ENCODE measurements around the gene UBD.

The UBD gene

GRCh38 chr6:29559524-29560287 is at the start of gene UBD:
Gene UBD (minus strand): TSS chr6:29559732. CDS start chr6:29559701, 31 bp downstream.
- H3K4me3 ChIP-seq (ENCODE audit: low read depth, low read length) = no peak within 1 kb of the TSS
- TF ChIP-seq CTCF (IDR thresholded peaks at IDR 0.05; ENCODE audit: low read depth, low read length) = no peak

GRCh38 chr6:29608131-29608530 is 48.6 kb upstream of the UBD start:
- no peak overlapping the region for H3K4me3 ChIP-seq (ENCODE audit: low read depth, low read length)
- TF ChIP-seq CTCF (IDR thresholded peaks at IDR 0.05; ENCODE audit: low read depth, low read length) = no peak

- no peak for TF ChIP-seq CTCF (IDR thresholded peaks at IDR 0.05; ENCODE audit: low read depth, low read length)
- H3K4me3 ChIP-seq (ENCODE audit: low read depth, low read length) = no peak overlapping the region
Observed at GRCh38 chr6:29603930-29604329, 44.4 kb upstream of the UBD start.

- H3K4me3 ChIP-seq (ENCODE audit: low read depth, low read length) = no peak overlapping the region
- no peak for TF ChIP-seq CTCF (IDR thresholded peaks at IDR 0.05; ENCODE audit: low read depth, low read length)
Observed at GRCh38 chr6:29603456-29603855, 43.9 kb upstream of the UBD start.

- 0 out of 2 replicates have a peak, but pooled peaks have one; percentile 8 for TF ChIP-seq CTCF (IDR thresholded peaks at IDR 0.05; ENCODE audit: low read depth, low read length)
- no peak overlapping the region for H3K4me3 ChIP-seq (ENCODE audit: low read depth, low read length)
Observed at GRCh38 chr6:29602564-29603361, 43.2 kb upstream of the UBD start.

- H3K4me3 ChIP-seq (ENCODE audit: low read depth, low read length) = no peak overlapping the region
- no peak for TF ChIP-seq CTCF (IDR thresholded peaks at IDR 0.05; ENCODE audit: low read depth, low read length)
Observed at GRCh38 chr6:29598172-29598747, 38.7 kb upstream of the UBD start.

GRCh38 chr6:29597184-29597583 is 37.7 kb upstream of the UBD start:
- H3K4me3 ChIP-seq (ENCODE audit: low read depth, low read length) = no peak overlapping the region
- TF ChIP-seq CTCF (IDR thresholded peaks at IDR 0.05; ENCODE audit: low read depth, low read length) = no peak

All from WI38 (cell line).